A549 (cell line): Measurements from ENCODE around the gene UPB1. TPM values are rescaled to one million over a fixed set of nuclear protein-coding genes. Genes with fewer than 3 reads are reported as not detected.

ENCODE experiments used
- ATAC-seq, 2 experiments: fragments of 200-7000 bp in 1 of 2; fragments of >200 bp in 1 of 2; cut with Nextera tagmentation in 1 of 2; cut with Tn5 transposase in 1 of 2; 3 replicates each; pipeline versions ENCODE4 v1.8.0 to v1.9.1; 2018 to 2020; ENCODE audit warnings: mild to moderate bottlenecking in 1 of 2, moderate library complexity in 1 of 2
- CTCF ChIA-PET: fragments of 300-600 bp; sonication (Branson Sonifier 250); formaldehyde crosslinking; extraction: SDS; loops from one replicate; lab custom pipeline; 2021; ENCODE audit warnings: antibody characterized with exemption, inconsistent platforms; lab: Yijun Ruan, JAX
- POLR2A ChIA-PET: fragments of 350-600 bp; formaldehyde crosslinking; extraction: SDS; loops from one replicate; lab custom pipeline; 2021; ENCODE audit warnings: antibody characterized with exemption, inconsistent platforms; lab: Yijun Ruan, JAX
- DNase-seq, 2 experiments: peaks; one replicate each; pipeline versions ENCODE4 v3.0.0 to v3.0.0-alpha.2; 2011 to 2016; ENCODE audit warnings: low read depth in 1 of 2, low spot score in 1 of 2
- FAIRE-seq: peaks from 2 replicates; lab custom pipeline; 2011; peaks lifted over from hg19 to GRCh38; lab: Jason Lieb, UNC
- H3K27ac ChIP-seq, 2 experiments: fragments of >200 bp; sonication (Bioruptor Twin); formaldehyde crosslinking; 3 replicates each; pipeline ENCODE4 v1.5.1; 2016 to 2017
- H3K4me1 ChIP-seq: fragments of >200 bp; sonication (Bioruptor Twin); formaldehyde crosslinking; 3 replicates; pipeline ENCODE4 v1.6.1; 2016
- H3K4me2 ChIP-seq: fragments of >200 bp; sonication (Bioruptor Twin); formaldehyde crosslinking; 3 replicates; pipeline ENCODE4 v1.6.1; 2016
- H3K4me3 ChIP-seq: fragments of >200 bp; sonication (Bioruptor Twin); formaldehyde crosslinking; 3 replicates; pipeline ENCODE4 v1.5.1; 2016
- H3K9me3 ChIP-seq: fragments of >200 bp; sonication (Bioruptor Twin); formaldehyde crosslinking; 3 replicates; pipeline ENCODE4 v1.6.1; 2016
- BHLHE40 ChIP-seq: IDR thresholded peaks from 2 replicates; pipeline ENCODE4 v1.6.1; 2012; ENCODE audit warnings: low read depth, low read length, inconsistent platforms
- CBX2 ChIP-seq: fragments of 200-600 bp; sonication (generic); IDR thresholded peaks from 2 replicates; pipeline ENCODE4 v1.6.1; 2016; ENCODE audit warnings: low read depth, mild to moderate bottlenecking, borderline replicate concordance
- CEBPB ChIP-seq, 2 experiments: fragments of >200 bp in 1 of 2; sonication (Bioruptor Twin) in 1 of 2; formaldehyde crosslinking in 1 of 2; IDR thresholded peaks; 2 replicates each; pipeline ENCODE4 v1.6.1; 2012 to 2016
- CHD2 ChIP-seq: fragments of 150-350 bp; IDR thresholded peaks from 2 replicates; pipeline ENCODE4 v1.6.1; 2014; ENCODE audit warnings: low read length; ENCODE audit not compliant: partially characterized antibody
- CHD4 ChIP-seq: fragments of 200-600 bp; sonication (generic); IDR thresholded peaks from 2 replicates; pipeline ENCODE4 v1.6.1; 2016; ENCODE audit warnings: antibody characterized with exemption, mild to moderate bottlenecking, borderline replicate concordance
- CTCF ChIP-seq: fragments of >200 bp; sonication (Bioruptor Twin); formaldehyde crosslinking; IDR thresholded peaks from 3 replicates; pipeline ENCODE4 v1.5.1; 2016
- E2F6 ChIP-seq: IDR thresholded peaks from 2 replicates; pipeline ENCODE4 v1.6.1; 2012; ENCODE audit warnings: low read depth, borderline replicate concordance
- EHF ChIP-seq: fragments of 250-450 bp; sonication (Bioruptor Pico); IDR thresholded peaks from 2 replicates; pipeline ENCODE4 v1.5.0; 2020; ENCODE audit warnings: mild to moderate bottlenecking
- EHMT2 ChIP-seq: fragments of 200-600 bp; sonication (generic); IDR thresholded peaks from 2 replicates; pipeline ENCODE4 v1.6.1; 2016; ENCODE audit warnings: antibody characterized with exemption, low read depth, mild to moderate bottlenecking, moderate library complexity
- FOSB ChIP-seq: fragments of 250-450 bp; sonication (Bioruptor Pico); IDR thresholded peaks from 2 replicates; pipeline ENCODE4 v1.5.0; 2020; ENCODE audit warnings: mild to moderate bottlenecking, moderate library complexity
- FOSL2 ChIP-seq, 2 experiments: fragments of 450-650 bp in 1 of 2; fragments of >200 bp in 1 of 2; sonication (Bioruptor Twin) in 1 of 2; formaldehyde crosslinking; IDR thresholded peaks; 2 replicates each; pipeline versions ENCODE4 v1.5.0 to v1.6.1; 2016 to 2020; ENCODE audit warnings: mild to moderate bottlenecking in 1 of 2, moderate library complexity in 1 of 2
- FOXS1 ChIP-seq: fragments of 250-450 bp; sonication (Bioruptor Pico); IDR thresholded peaks from 2 replicates; pipeline ENCODE4 v1.5.0; 2020; ENCODE audit warnings: mild to moderate bottlenecking, moderate library complexity
- HEYL ChIP-seq: fragments of 250-450 bp; sonication (Bioruptor Pico); IDR thresholded peaks from 2 replicates; pipeline ENCODE4 v1.8.0; 2021; ENCODE audit warnings: mild to moderate bottlenecking, moderate library complexity
- KDM1A ChIP-seq: fragments of 200-600 bp; sonication (generic); IDR thresholded peaks from 2 replicates; pipeline ENCODE4 v1.6.1; 2016; ENCODE audit warnings: low read depth, mild to moderate bottlenecking
- MAFK ChIP-seq: fragments of 450-650 bp; IDR thresholded peaks from 2 replicates; pipeline ENCODE4 v1.6.1; 2014; ENCODE audit not compliant: partially characterized antibody
- MYC ChIP-seq: IDR thresholded peaks from 2 replicates; pipeline ENCODE4 v1.6.1; 2012; ENCODE audit warnings: mild to moderate bottlenecking, inconsistent platforms, low read length, improper control_type of control experiment, borderline replicate concordance
- NFE2L2 ChIP-seq: fragments of 150-350 bp; conservative IDR thresholded peaks from 2 replicates; pipeline ENCODE4 v1.6.1; 2014; ENCODE audit warnings: low read length
- NPAS2 ChIP-seq: fragments of 250-450 bp; sonication (Bioruptor Pico); IDR thresholded peaks from 2 replicates; pipeline ENCODE4 v1.8.0; 2022; ENCODE audit warnings: mild to moderate bottlenecking, moderate library complexity, borderline replicate concordance
- NR3C1 ChIP-seq: fragments of >200 bp; sonication (Bioruptor Twin); formaldehyde crosslinking; IDR thresholded peaks from 3 replicates; pipeline ENCODE4 v1.6.1; 2017
- POLR2A ChIP-seq: IDR thresholded peaks from 2 replicates; pipeline ENCODE4 v1.6.1; 2012; ENCODE audit warnings: mild to moderate bottlenecking, low read length
- POLR2AphosphoS2 ChIP-seq: conservative IDR thresholded peaks from 2 replicates; pipeline ENCODE4 v1.6.1; 2012; ENCODE audit warnings: low read length, improper control_type of control experiment, inconsistent platforms
- RARB ChIP-seq: fragments of 250-450 bp; sonication (Bioruptor Pico); IDR thresholded peaks from 2 replicates; pipeline ENCODE4 v1.8.0; 2021; ENCODE audit warnings: mild to moderate bottlenecking, moderate library complexity
- REST ChIP-seq: fragments of 200-600 bp; sonication (generic); IDR thresholded peaks from 2 replicates; pipeline ENCODE4 v1.6.1; 2016; ENCODE audit warnings: antibody characterized with exemption, mild to moderate bottlenecking, moderate library complexity
- RNF2 ChIP-seq: fragments of 200-600 bp; sonication (generic); IDR thresholded peaks from 2 replicates; pipeline ENCODE4 v1.6.1; 2016; ENCODE audit warnings: low read depth, mild to moderate bottlenecking, antibody characterized with exemption, moderate library complexity, borderline replicate concordance
- SMC3 ChIP-seq: fragments of >200 bp; sonication (Bioruptor Twin); formaldehyde crosslinking; IDR thresholded peaks from 3 replicates; pipeline ENCODE4 v1.6.1; 2018; ENCODE audit warnings: inconsistent platforms
- TFCP2L1 ChIP-seq: fragments of 250-450 bp; sonication (Bioruptor Pico); IDR thresholded peaks from 2 replicates; pipeline ENCODE4 v1.5.0; 2021; ENCODE audit warnings: mild to moderate bottlenecking
- ZC3H11A ChIP-seq: fragments of 450-650 bp; IDR thresholded peaks from 2 replicates; pipeline ENCODE4 v1.6.1; 2014; ENCODE audit warnings: antibody characterized with exemption, mild to moderate bottlenecking
- ZNF302 ChIP-seq: fragments of 250-450 bp; sonication (Bioruptor Pico); IDR thresholded peaks from 2 replicates; pipeline ENCODE4 v1.9.0; 2021; ENCODE audit warnings: inconsistent platforms, mild to moderate bottlenecking, moderate library complexity
- WGBS: methylation state at CpG from one replicate; pipeline ENCODE4 v1.1.6; 2017; ENCODE audit errors: missing lambda C conversion rate; 5-methylcytosine and 5-hydroxymethylcytosine counted together
- polyA plus RNA-seq, 4 experiments: library from polyadenylated mRNA; depleted of rRNA in 3 of 4; stranded (reverse); fragments of >200 nt; fragmentation: RNase III in 1 of 4; extraction: RNeasy Plus Mini Kit Qiagen cat#74134 plus additional on column Dnase treatment in 1 of 4; gene quantifications; 2 replicates in 3 of 4; 3 replicates in 1 of 4; pipeline ENCODE4 v1.2.3, GENCODE V29; 2011 to 2017
- TF ChIP-seq, protein P1 (sequence below): IDR thresholded peaks from 2 replicates; pipeline ENCODE4 v1.6.1; 2012

Gene UPB1
- polyA plus RNA-seq, 2 of the 4 experiments (the other 2 are of a cell fraction), result 0.04 TPM; not detected in 1

DNA sequence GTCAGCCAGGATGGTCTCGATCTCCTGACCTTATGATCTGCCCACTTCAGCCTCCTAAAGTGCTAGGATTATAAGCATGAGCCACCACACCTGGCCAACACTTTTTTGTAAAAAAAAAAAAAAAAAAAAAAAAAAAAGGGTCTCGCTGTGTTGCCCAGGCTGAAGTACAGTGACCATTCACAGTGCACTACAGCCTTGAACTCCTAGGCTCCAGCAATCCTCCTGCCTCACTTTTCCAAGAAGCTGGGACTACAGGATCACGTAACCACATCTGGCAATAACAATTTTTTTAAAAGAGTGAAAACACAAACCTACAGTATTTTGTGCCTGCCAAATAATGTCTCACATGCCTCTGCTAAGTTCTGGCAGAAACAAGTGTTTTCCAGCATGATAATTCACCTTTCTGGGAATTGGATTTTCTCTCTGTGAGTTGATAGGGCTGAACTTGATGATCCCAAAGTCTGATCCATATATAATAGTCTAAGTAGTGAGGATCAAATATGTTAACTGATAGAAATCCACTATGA, 37.2 kb upstream of the UPB1 start:
- Histone ChIP-seq H3K4me2 (no peak overlapping the region), H3K4me1 (no peaks in the 10 kb centered on the region), H3K9me3 (no peaks in the 10 kb centered on the region)
- POLR2A ChIA-PET, result no interaction called here
- FAIRE-seq, result no peak
- TF ChIP-seq CEBPB (IDR thresholded peaks at IDR 0.05), result no peak
- TF ChIP-seq CTCF, result no peak
- TF ChIP-seq TFCP2L1 (CRISPR knock-in tag), result no peak
- TF ChIP-seq, all 56 proteins: peak for 0
- CTCF ChIA-PET, result no interaction called here
- no peak for ATAC-seq
- H3K27ac ChIP-seq, result no peak overlapping the region
- no peak overlapping the region for H3K4me3 ChIP-seq
- WGBS, result 78% methylated on average over 3 of the region's 3 CpGs
- DNase-seq, result no peak

DNA sequence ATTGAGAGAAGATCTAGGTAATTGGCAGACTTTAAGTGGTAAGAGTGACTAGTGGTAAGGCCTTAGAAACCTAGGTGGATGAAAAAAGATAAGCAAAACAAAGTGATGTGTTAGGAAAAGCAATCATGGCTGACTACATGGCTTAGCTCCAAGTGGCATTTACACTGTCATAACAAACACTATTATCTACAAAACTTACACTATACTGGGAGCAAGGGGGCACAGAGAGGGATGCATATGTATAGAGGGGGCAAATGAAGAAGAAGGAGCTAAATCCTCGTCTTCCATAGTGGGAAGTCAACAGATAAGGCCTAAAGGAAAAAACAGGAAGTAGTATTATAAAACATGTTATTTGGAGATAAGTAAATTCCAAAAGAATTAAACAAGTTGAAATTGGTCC, 35.2 kb upstream of the UPB1 start:
- no peak overlapping the region for H3K4me2 ChIP-seq
- POLR2A ChIA-PET, result no interaction called here
- WGBS, result 96% methylated on average over 1 of the region's 1 CpG
- FAIRE-seq, result no peak
- no peak overlapping the region for H3K27ac ChIP-seq
- no peak overlapping the region for H3K4me3 ChIP-seq
- CTCF ChIA-PET, result interaction anchor here (1.4 to 1.7 kb wide), 2 partner anchors 43 to 62 kb away, joined by 3 to 7 read pairs; no protein-coding TSS in a partner anchor
- no peak for ATAC-seq
- no peak for DNase-seq
- no peak for TF ChIP-seq FOSB
- TF ChIP-seq NFE2L2, result no peak
- TF ChIP-seq HEYL (CRISPR knock-in tag), result no peak
- no peak for TF ChIP-seq ZC3H11A
- TF ChIP-seq POLR2A, result no peak
- TF ChIP-seq EHMT2, result no peak
- TF ChIP-seq SMC3, result no peak
- TF ChIP-seq, protein P1, sequence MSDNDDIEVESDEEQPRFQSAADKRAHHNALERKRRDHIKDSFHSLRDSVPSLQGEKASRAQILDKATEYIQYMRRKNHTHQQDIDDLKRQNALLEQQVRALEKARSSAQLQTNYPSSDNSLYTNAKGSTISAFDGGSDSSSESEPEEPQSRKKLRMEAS, result no peak
- no peak for TF ChIP-seq NPAS2 (CRISPR knock-in tag)
- TF ChIP-seq FOXS1 (CRISPR knock-in tag), result no peak
- TF ChIP-seq MAFK, result no peak
- no peak for TF ChIP-seq FOSL2 (IDR thresholded peaks at IDR 0.05)
- TF ChIP-seq FOSL2 (CRISPR knock-in tag; IDR thresholded peaks at IDR 0.05), result no peak
- TF ChIP-seq NR3C1, result no peak
- TF ChIP-seq CHD4, result no peak
- TF ChIP-seq RARB (CRISPR knock-in tag), result no peak
- TF ChIP-seq KDM1A, result no peak
- TF ChIP-seq CBX2, result no peak
- H3K4me1 ChIP-seq, result no peaks in the 10 kb centered on the region
- H3K9me3 ChIP-seq, result no peaks in the 10 kb centered on the region

GRCh38 chr22:24460418-24461089, 34.6 kb upstream of the UPB1 start:
- no peak for ATAC-seq
- CTCF ChIA-PET, result interaction anchor here (0.8 to 1.7 kb wide), 4 partner anchors 12 to 61 kb away, joined by 3 to 7 read pairs (median 4); no protein-coding TSS in a partner anchor
- no peak overlapping the region for H3K4me3 ChIP-seq
- H3K27ac ChIP-seq, result no peak overlapping the region
- 71% methylated on average over 10 of the region's 10 CpGs for WGBS
- FAIRE-seq, result no peak
- no peaks in the 10 kb centered on the region for H3K4me1 ChIP-seq
- POLR2A ChIA-PET, result no interaction called here
- H3K9me3 ChIP-seq, result no peaks in the 10 kb centered on the region
- no peak overlapping the region for H3K4me2 ChIP-seq
- no peak for DNase-seq
- TF ChIP-seq ZNF302, result no peak
- TF ChIP-seq MYC, result no peak
- TF ChIP-seq, protein P1, result no peak
- no peak for TF ChIP-seq ZC3H11A
- no peak for TF ChIP-seq E2F6
- no peak for TF ChIP-seq POLR2AphosphoS2
- no peak for TF ChIP-seq BHLHE40
- TF ChIP-seq CEBPB (IDR thresholded peaks at IDR 0.05), result no peak
- no peak for TF ChIP-seq REST
- no peak for TF ChIP-seq EHF (CRISPR knock-in tag)
- TF ChIP-seq KDM1A, result no peak
- TF ChIP-seq CHD2, result no peak
- no peak for TF ChIP-seq RNF2
